Measurements from ENCODE around the gene ZNF492. TPM values are rescaled to one million over a fixed set of nuclear protein-coding genes. Genes with fewer than 3 reads are reported as not detected.
A peak's percentile ranks its signal among the peaks of the same experiment; 100 is the strongest.

ZNF492 gene
- total and polyA plus RNA-seq, 8 donors = 0.05 to 0.31 (median 0.09) TPM; not detected in 3

DNA sequence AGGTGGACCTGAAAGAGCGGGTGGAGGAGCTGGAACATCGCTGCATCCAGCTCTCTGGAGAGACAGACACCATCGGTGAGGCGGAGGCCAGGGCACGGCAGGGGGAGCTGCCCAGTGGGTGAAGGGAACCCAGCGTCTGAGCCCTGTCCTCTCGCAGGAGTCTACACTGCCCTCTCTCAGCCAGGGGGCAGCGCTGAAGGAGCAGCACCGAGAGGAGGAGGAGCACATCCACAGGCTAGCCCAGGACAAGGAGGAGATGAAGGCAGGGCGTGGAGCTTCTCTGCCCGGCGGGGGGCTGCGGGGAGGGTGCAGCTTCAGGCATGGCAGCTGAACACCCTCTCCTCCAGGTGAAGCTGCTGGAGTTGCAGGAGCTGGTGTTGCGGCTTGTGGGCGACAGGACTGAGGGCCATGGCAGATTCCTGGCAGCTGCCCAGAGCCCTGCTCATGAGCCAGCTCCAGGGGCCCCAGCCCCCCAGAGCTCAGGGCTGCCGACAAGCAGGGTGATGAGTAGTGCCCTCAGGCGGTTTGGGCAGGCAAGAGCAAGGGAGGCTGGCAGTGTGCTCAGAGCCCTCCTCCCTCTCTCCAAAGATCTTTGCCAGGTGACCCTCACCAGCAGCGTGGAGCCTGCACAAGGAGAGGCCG, 31.4 kb upstream of the ZNF492 start:
- intact Hi-C loops (cut with DNase I) = no loop called here
- FAIRE-seq = no peak

DNA sequence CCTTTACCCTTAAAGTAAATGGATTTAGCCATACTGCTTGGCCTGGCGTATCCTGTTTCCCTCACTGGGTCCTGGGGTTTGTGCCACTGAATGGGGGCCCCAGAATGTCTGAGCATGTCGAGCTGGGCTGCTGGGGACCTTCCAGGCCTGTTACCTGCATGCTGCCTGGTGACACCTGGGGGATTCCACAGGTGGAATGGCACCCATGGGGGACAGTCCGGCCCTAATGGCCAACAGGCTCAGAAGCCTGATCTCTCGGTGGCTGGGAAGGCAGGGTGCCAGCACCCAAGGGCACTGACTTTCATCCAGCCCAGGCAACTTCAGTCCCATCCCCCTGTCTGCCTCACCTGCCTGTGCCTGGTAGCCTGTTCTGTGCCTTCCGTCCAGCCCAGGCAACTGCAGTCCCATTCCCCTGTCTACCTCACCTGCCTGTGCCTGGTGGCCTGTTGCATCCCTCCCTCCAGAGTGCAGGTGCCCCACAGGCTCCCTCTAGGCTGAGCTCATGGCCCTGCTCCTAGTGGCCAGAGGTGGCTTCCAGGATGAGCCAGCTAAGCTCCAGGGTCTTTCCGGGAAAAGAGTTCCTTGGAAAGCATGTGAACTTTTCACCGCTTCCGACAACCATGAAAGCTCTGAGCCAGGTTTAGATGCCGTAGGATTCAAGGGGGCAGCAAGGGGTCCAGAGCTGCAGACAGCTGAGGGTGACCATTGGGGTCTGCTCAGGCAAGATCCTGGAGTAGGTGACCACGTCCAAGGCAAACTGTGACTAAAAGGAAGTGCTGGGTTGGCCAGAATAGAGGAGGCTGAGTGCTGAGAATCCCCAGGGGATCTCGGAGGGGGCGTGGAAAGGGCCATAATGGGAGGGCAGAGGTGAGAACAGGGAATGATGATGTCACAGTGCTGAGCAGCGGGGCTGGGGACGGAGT, 30.3 kb upstream of the ZNF492 start:
- FAIRE-seq = no peak
- Histone ChIP-seq H3K4me3 (no peak overlapping the region), H3K9me3 (no peaks in the 10 kb centered on the region), H3K36me3 (no peaks in the 10 kb centered on the region), H3K4me1 (no peaks in the 10 kb centered on the region), H3K27ac (no peak overlapping the region), H3K27me3 (no peaks in the 10 kb centered on the region)
- TF ChIP-seq, protein P1, sequence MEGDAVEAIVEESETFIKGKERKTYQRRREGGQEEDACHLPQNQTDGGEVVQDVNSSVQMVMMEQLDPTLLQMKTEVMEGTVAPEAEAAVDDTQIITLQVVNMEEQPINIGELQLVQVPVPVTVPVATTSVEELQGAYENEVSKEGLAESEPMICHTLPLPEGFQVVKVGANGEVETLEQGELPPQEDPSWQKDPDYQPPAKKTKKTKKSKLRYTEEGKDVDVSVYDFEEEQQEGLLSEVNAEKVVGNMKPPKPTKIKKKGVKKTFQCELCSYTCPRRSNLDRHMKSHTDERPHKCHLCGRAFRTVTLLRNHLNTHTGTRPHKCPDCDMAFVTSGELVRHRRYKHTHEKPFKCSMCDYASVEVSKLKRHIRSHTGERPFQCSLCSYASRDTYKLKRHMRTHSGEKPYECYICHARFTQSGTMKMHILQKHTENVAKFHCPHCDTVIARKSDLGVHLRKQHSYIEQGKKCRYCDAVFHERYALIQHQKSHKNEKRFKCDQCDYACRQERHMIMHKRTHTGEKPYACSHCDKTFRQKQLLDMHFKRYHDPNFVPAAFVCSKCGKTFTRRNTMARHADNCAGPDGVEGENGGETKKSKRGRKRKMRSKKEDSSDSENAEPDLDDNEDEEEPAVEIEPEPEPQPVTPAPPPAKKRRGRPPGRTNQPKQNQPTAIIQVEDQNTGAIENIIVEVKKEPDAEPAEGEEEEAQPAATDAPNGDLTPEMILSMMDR (IDR thresholded peaks at IDR 0.05) = no peak
- ATAC-seq = no peak
- DNase-seq = peak in 1 of 6 donors; percentile 36
- whole genome bisulfite sequencing, 2 donors = 52 to 61% methylated on average over 14 of the region's 14 CpGs
- intact Hi-C loops (cut with DNase I) = no loop called here

More for the DNA sequence above, 31.4 kb upstream of the ZNF492 start:
- H3K27ac ChIP-seq = no peak overlapping the region
- DNase-seq (peak in 1 of 6 donors; percentile 45), ATAC-seq (no peak)
- no peaks in the 10 kb centered on the region for H3K36me3 ChIP-seq
- no peaks in the 10 kb centered on the region for H3K27me3 ChIP-seq
- no peaks in the 10 kb centered on the region for H3K9me3 ChIP-seq
- TF ChIP-seq, protein P1 (IDR thresholded peaks at IDR 0.05) = no peak
- WGBS, 2 donors = 45 to 53% methylated on average over 19 of the region's 19 CpGs
- H3K4me3 ChIP-seq = no peak overlapping the region
- no peaks in the 10 kb centered on the region for H3K4me1 ChIP-seq

DNA sequence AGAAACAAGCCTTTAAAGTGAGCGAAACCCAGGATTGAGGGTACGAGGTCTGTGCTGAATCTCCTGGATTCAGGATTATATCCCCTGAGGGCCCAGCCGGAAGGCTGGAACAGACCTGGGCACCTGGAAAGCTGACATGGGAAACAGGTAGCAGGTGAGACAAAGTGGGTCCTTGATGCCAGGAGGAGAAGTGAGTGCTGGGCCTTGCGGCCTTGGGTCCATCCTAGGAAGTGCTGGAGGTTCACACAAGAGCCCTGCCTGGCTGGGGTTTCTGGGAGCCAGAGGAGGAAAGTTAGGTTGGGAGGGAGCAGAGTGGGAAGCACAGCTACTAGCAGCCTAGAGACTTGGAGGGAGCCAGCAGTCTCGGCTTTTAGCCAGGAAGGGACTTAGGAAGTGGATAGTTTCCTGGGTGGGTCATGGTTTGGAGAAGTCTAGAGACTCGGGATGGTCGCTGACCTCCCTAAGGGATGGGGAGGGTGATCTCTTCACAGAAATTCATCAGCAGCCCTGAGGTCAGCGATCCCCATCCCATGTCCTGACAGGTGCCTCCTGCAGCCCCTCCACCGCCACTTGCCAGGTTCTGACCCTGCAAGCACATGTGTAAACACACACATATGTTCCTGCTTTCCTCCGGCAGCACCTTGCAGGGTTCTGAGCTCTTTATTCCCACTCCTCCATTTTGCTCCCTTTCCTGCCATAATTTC, 29.4 kb upstream of the ZNF492 start:
- FAIRE-seq (no peak), ATAC-seq (no peak), DNase-seq (no peak)
- Histone ChIP-seq H3K36me3 (no peaks in the 10 kb centered on the region), H3K27me3 (no peaks in the 10 kb centered on the region), H3K9me3 (no peaks in the 10 kb centered on the region), H3K4me1 (no peaks in the 10 kb centered on the region), H3K27ac (no peak overlapping the region), H3K4me3 (no peak overlapping the region)
- WGBS, 2 donors = 63 to 72% methylated on average over 10 of the region's 10 CpGs
- intact Hi-C loops (cut with DNase I) = no loop called here
- TF ChIP-seq, protein P1 (IDR thresholded peaks at IDR 0.05) = no peak

DNA sequence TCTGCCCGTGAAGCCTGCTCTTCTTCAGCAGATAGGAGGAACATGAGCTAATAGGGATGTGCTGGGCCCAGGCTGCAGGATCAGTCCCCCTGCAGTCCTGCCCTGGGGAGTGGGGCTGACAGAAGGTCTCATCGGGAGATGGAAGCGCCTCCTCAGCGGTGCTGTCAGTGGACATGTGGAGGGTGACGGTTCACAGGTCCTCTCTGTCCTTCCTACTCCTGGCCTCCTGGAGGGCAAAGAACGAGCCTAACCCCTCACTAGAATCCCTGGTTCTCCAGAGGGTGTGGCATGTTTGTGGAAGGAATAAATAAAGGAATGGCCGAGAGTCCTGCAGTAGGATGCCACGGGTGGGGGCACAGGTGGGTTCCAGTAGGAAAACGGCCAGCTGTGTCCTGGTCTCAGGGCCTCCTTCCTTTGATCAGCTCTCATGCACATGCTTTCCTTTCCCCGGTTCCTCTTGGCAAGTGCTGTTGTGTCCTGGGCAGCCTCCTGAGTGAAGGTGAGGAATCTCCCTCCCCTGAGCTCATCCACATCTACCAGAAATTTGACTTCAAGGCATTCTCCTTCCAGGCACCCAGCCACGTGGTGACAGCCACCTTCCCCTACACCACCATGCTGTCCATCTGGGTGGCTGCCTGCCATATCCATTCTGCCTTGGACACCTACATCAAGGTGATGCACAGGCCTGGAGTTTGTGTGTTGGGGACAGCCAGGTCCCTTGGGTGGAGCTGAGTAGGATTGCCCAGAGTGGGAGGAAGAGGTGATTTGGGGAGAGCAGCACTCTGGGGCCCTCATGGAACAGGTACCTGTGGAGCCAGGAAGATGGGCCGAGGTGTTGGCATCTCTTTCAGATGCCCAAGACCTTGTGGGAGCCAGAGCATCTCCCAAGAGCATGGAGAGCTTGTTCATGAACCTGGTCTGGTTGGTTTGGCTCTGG, 28.6 kb upstream of the ZNF492 start:
- no peak overlapping the region for H3K4me3 ChIP-seq
- TF ChIP-seq, protein P1 (IDR thresholded peaks at IDR 0.05) = no peak
- DNase-seq (no peak), FAIRE-seq (no peak), ATAC-seq (no peak)
- no peaks in the 10 kb centered on the region for H3K4me1 ChIP-seq
- H3K27ac ChIP-seq = no peak overlapping the region
- WGBS, 2 donors = 51 to 54% methylated on average over 12 of the region's 12 CpGs
- no peaks in the 10 kb centered on the region for H3K36me3 ChIP-seq
- intact Hi-C loops (cut with DNase I) = no loop called here
- no peaks in the 10 kb centered on the region for H3K9me3 ChIP-seq
- no peaks in the 10 kb centered on the region for H3K27me3 ChIP-seq

All from pancreas (tissue), 10 donors.